Panc1 (cell line): ENCODE results near the gene FAM81A.

ENCODE experiments used
- CTCF ChIP-seq: fragments of 450-650 bp; IDR thresholded peaks from 2 replicates; pipeline ENCODE4 v1.5.1; 2017; ENCODE audit warnings: mild to moderate bottlenecking
- POLR2AphosphoS5 ChIP-seq: IDR thresholded peaks from 2 replicates; pipeline ENCODE4 v1.6.1; 2012; ENCODE audit warnings: mild to moderate bottlenecking, low read depth, low read length, moderate library complexity
- TCF7L2 ChIP-seq: IDR thresholded peaks from 2 replicates; pipeline ENCODE4 v1.6.1; 2011; ENCODE audit warnings: mild to moderate bottlenecking, low read depth, low read length, inconsistent platforms

DNA sequence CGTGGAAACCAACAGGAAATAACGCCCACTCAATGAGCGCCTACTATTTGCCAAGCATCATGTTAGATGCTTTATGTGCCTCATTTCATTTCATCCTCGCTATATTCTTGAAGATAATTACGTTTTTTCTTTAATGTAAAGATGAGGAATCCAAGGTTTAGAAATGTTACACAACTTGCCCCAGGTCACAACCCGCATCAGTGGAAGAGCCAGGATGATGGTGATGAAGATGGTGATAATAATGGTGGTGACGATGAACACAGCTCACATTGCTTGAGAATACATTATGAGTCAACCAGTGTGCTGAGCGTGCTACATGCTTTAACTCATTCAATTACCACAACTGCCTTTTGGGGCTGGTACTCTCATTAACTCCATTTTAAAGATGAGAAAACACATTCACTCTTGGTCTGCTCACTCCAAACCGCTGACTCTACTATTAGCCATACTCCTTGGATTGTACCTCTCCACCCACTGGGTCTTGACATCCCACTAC, 43.8 kb upstream of the FAM81A start:
- TF ChIP-seq CTCF, result no peak
- no peak for TF ChIP-seq POLR2AphosphoS5
- no peak for TF ChIP-seq TCF7L2
